IMR-90 (cell line): ENCODE data around the gene CMTM8. TPM values are rescaled to one million over a fixed set of nuclear protein-coding genes. Genes with fewer than 3 reads are reported as not detected.

Source experiments
- ATAC-seq: fragments of 200-7000 bp; cut with Tn5 transposase; 2 replicates; pipeline ENCODE4 v1.9.1; 2020; ENCODE audit warnings: low read depth, mild to moderate bottlenecking, moderate library complexity
- BruUV-seq: library from RNA; stranded (reverse); fragments of 400-500 nt; replicated peaks from 2 replicates; lab custom pipeline; 2021; lab: Mats Ljungman, UMichigan
- CTCF ChIA-PET: fragments of 300-600 bp; formaldehyde crosslinking; extraction: SDS; loops from one replicate; lab custom pipeline; 2021; ENCODE audit warnings: antibody characterized with exemption; lab: Yijun Ruan, JAX
- POLR2A ChIA-PET: fragments of 300-600 bp; sonication (Branson Sonifier 250); formaldehyde crosslinking; loops from one replicate; lab custom pipeline; 2022; ENCODE audit warnings: antibody characterized with exemption; ENCODE audit not compliant: unreplicated experiment; lab: Charles Lee
- DNase-seq: peaks from one replicate; pipeline ENCODE4 v3.0.0; 2013
- H2AFZ ChIP-seq: replicated peaks from 2 replicates; pipeline ENCODE3; 2013; ENCODE audit warnings: low read length, mild to moderate bottlenecking; ENCODE audit not compliant: poor library complexity
- H2AK5ac ChIP-seq: 2 replicates; pipeline ENCODE4 v1.6.1; 2013; ENCODE audit warnings: low read depth, low read length, inconsistent platforms
- H2AK9ac ChIP-seq: replicated peaks from 2 replicates; pipeline ENCODE3; 2013; ENCODE audit warnings: mild to moderate bottlenecking, low read depth, low read length, moderate library complexity; ENCODE audit not compliant: poor library complexity
- H2BK120ac ChIP-seq: 2 replicates; pipeline ENCODE4 v1.6.1; 2013; ENCODE audit warnings: low read depth, low read length, inconsistent platforms
- H2BK15ac ChIP-seq: 3 replicates; pipeline ENCODE4 v1.6.1; 2013; ENCODE audit warnings: low read depth, low read length, inconsistent platforms
- H2BK20ac ChIP-seq: 2 replicates; pipeline ENCODE4 v1.6.1; 2013; ENCODE audit warnings: low read depth, mild to moderate bottlenecking, inconsistent platforms, low read length, moderate library complexity
- H2BK5ac ChIP-seq: 2 replicates; pipeline ENCODE4 v1.6.1; 2013; ENCODE audit warnings: mild to moderate bottlenecking, low read depth, low read length, inconsistent platforms; ENCODE audit not compliant: poor library complexity, severe bottlenecking
- H3K14ac ChIP-seq: replicated peaks from 2 replicates; pipeline ENCODE4 v1.6.1; 2013; ENCODE audit warnings: low read depth, low read length, inconsistent platforms
- H3K18ac ChIP-seq: 2 replicates; pipeline ENCODE4 v1.6.1; 2013; ENCODE audit warnings: low read depth, low read length, control low read depth
- H3K23ac ChIP-seq: 2 replicates; pipeline ENCODE4 v1.6.1; 2013; ENCODE audit warnings: low read depth, low read length, inconsistent platforms
- H3K27ac ChIP-seq: 2 replicates; pipeline ENCODE4 v1.5.1; 2013; ENCODE audit warnings: mild to moderate bottlenecking, control low read depth, low read length; ENCODE audit not compliant: insufficient read depth
- H3K27me3 ChIP-seq: 2 replicates; pipeline ENCODE4 v1.6.1; 2013; ENCODE audit warnings: low read length; ENCODE audit not compliant: control insufficient read depth, insufficient read depth
- H3K36me3 ChIP-seq: 2 replicates; pipeline ENCODE4 v1.6.1; 2013; ENCODE audit warnings: low read length, mixed read lengths; ENCODE audit not compliant: control insufficient read depth, insufficient read depth
- H3K4ac ChIP-seq: 2 replicates; pipeline ENCODE4 v1.6.1; 2013; ENCODE audit warnings: low read depth, low read length, inconsistent platforms
- H3K4me1 ChIP-seq: 2 replicates; pipeline ENCODE4 v1.6.1; 2013; ENCODE audit warnings: low read length, mixed read lengths; ENCODE audit not compliant: control insufficient read depth, insufficient read depth
- H3K4me2 ChIP-seq: 2 replicates; pipeline ENCODE4 v1.6.1; 2013; ENCODE audit warnings: low read depth, mild to moderate bottlenecking, control low read depth, low read length, moderate library complexity
- H3K4me3 ChIP-seq: 2 replicates; pipeline ENCODE4 v1.5.1; 2013; ENCODE audit warnings: low read depth, mild to moderate bottlenecking, control low read depth, low read length, moderate library complexity; ENCODE audit not compliant: insufficient read depth
- H3K56ac ChIP-seq: 2 replicates; pipeline ENCODE4 v1.6.1; 2013; ENCODE audit warnings: low read length, inconsistent platforms; ENCODE audit not compliant: insufficient read depth; ENCODE audit errors: extremely low read depth
- H3K79me1 ChIP-seq, 2 experiments: 2 replicates each; pipeline ENCODE4 v1.6.1; 2013; ENCODE audit warnings: low read length in 2 of 2, inconsistent platforms in 1 of 2, low read depth in 1 of 2
- H3K9ac ChIP-seq: 2 replicates; pipeline ENCODE4 v1.6.1; 2013; ENCODE audit warnings: low read depth, low read length, control low read depth
- H3K9me1 ChIP-seq: 2 replicates; pipeline ENCODE4 v1.6.1; 2013; ENCODE audit warnings: low read length, inconsistent platforms; ENCODE audit not compliant: insufficient read depth
- H3K9me3 ChIP-seq: 2 replicates; pipeline ENCODE4 v1.6.1; 2013; ENCODE audit warnings: low read length; ENCODE audit not compliant: control insufficient read depth, insufficient read depth
- H4K20me1 ChIP-seq: 2 replicates; pipeline ENCODE4 v1.6.1; 2013; ENCODE audit warnings: low read length, inconsistent platforms; ENCODE audit not compliant: insufficient read depth
- H4K5ac ChIP-seq: 2 replicates; pipeline ENCODE4 v1.6.1; 2013; ENCODE audit warnings: mild to moderate bottlenecking, low read depth, low read length, control low read depth
- H4K8ac ChIP-seq, 2 experiments: 2 replicates each; pipeline ENCODE4 v1.6.1; 2013; ENCODE audit warnings: low read depth in 2 of 2, low read length in 2 of 2, control low read depth in 1 of 2, inconsistent platforms in 1 of 2
- H4K91ac ChIP-seq: 2 replicates; pipeline ENCODE4 v1.6.1; 2013; ENCODE audit warnings: low read depth, low read length, inconsistent platforms; ENCODE audit not compliant: insufficient read depth
- MXI1 ChIP-seq: IDR thresholded peaks from 2 replicates; pipeline ENCODE4 v1.6.1; 2012; ENCODE audit warnings: low read depth, mild to moderate bottlenecking, low read length, moderate library complexity, borderline replicate concordance
- WGBS, 2 experiments: methylation state at CpG; one replicate each; pipeline versions ENCODE4 v1.1.5 to v1.1.7; 2013; ENCODE audit warnings: missing lambda C conversion rate in 2 of 2; ENCODE audit not compliant: insufficient read length in 1 of 2; ENCODE audit errors: extremely low coverage in 2 of 2; 5-methylcytosine and 5-hydroxymethylcytosine counted together
- dilution Hi-C: fragments of 300-500 bp; cut with HindIII; formaldehyde crosslinking; loops from one replicate; pipeline ENCODE4 v1.14.3; 2018; ENCODE audit warnings: low sequenced_read_pairs; ENCODE audit not compliant: unreplicated experiment
- in situ Hi-C: fragments of 300-500 bp; cut with MboI; formaldehyde crosslinking; loops from 3 replicates; pipeline ENCODE4 v1.14.3; 2019; ENCODE audit warnings: low sequenced_read_pairs, inconsistent platforms, mixed read lengths
- intact Hi-C: fragments of 100-400 bp; cut with micrococcal nuclease; formaldehyde crosslinking; loops from 2 replicates; pipeline ENCODE4 v1.10.0; 2022
- microRNA-seq, 2 experiments: library from miRNA; stranded (forward) in 1 of 2; unstranded in 1 of 2; fragments of 10-50 nt in 1 of 2; fragments of <30 nt in 1 of 2; gene quantifications in 1 of 2; microRNA quantifications in 1 of 2; one replicate each; pipeline versions ENCODE3 to v1.1.0; 2013 to 2020; ENCODE audit not compliant: insufficient read depth in 1 of 2, insufficient read length in 1 of 2, unreplicated experiment in 1 of 2
- polyA plus RNA-seq, 3 experiments: library from polyadenylated mRNA; depleted of rRNA; stranded (reverse); fragments of >200 nt; gene quantifications; 2 replicates each; pipeline ENCODE4 v1.2.3, GENCODE V29; 2012; ENCODE audit warnings: low replicate concordance in 1 of 3
- small RNA-seq, 5 experiments: library from RNA; depleted of rRNA; stranded (forward); fragments of <200 nt; gene quantifications; one replicate each; pipeline ENCODE3, GENCODE V24; 2012
- total RNA-seq: library from RNA; depleted of rRNA; stranded (reverse); fragments of >200 nt; gene quantifications from 2 replicates; pipeline ENCODE4 v1.2.3, GENCODE V29; 2012; rRNA removed

The CMTM8 gene
- total and polyA plus RNA-seq, 2 of the 4 experiments (the other 2 are of a cell fraction) = 0.15 TPM; not detected in 1

- TF ChIP-seq MXI1 = no peak
Measured at GRCh38 chr3:32414522-32415202, 176.2 kb downstream of the CMTM8 start (continued).

- no peaks in the 10 kb centered on the region for H3K27me3 ChIP-seq
- H3K4me2 ChIP-seq = no peak overlapping the region
- peak overlapping the region; percentile 53 for H2BK5ac ChIP-seq
- no peak for ATAC-seq
- no peak overlapping the region for H3K9ac ChIP-seq
- H3K4me3 ChIP-seq = no peak overlapping the region
- H3K36me3 ChIP-seq = no peaks in the 10 kb centered on the region
- intact Hi-C loops (no loop called here), dilution Hi-C loops (no loop called here), in situ Hi-C loops (no loop called here)
- no peak overlapping the region for H3K56ac ChIP-seq
- peak overlapping the region; percentile 45 for H2AFZ ChIP-seq
- peak overlapping the region; percentile 59 for H2BK120ac ChIP-seq
- H3K14ac ChIP-seq = peak overlapping the region; percentile 65; the same call in 1 of the 2 replicates
- peak overlapping the region; percentile 49; the same call in 2 of the 3 replicates for H2BK15ac ChIP-seq
- H4K20me1 ChIP-seq = peaks cover 13% of the 10 kb centered on the region; the same call in 1 of the 2 replicates
- H2AK5ac ChIP-seq = peak overlapping the region; percentile 65; the same call in 1 of the 2 replicates
- H3K23ac ChIP-seq = peak overlapping the region; percentile 4; the same call in 1 of the 2 replicates
- DNase-seq = no peak
- H4K91ac ChIP-seq = peak overlapping the region; percentile 53; the same call in 1 of the 2 replicates
- BruUV-seq = no TSS peak
- H4K8ac ChIP-seq = peak overlapping the region in 1 of 2 experiments; percentile 37; a peak in 2 of 4 replicates
- peak overlapping the region; percentile 73; the same call in 1 of the 2 replicates for H2BK20ac ChIP-seq
- H2AK9ac ChIP-seq = no peak overlapping the region
- H3K4me1 ChIP-seq = peaks cover 16% of the 10 kb centered on the region
- CTCF ChIA-PET = interaction anchor here (0.6 kb wide), 1 partner anchor 39 kb away, joined by 4 read pairs; no protein-coding TSS in a partner anchor
- peak overlapping the region; percentile 18; the same call in 1 of the 2 replicates for H3K4ac ChIP-seq
- peaks cover 22% of the 10 kb centered on the region for H3K9me1 ChIP-seq
- peaks cover 16 to 62% of the 10 kb centered on the region in 2 experiments; a peak in 3 of 4 replicates for H3K79me1 ChIP-seq
- peak overlapping the region; percentile 85; the same call in 1 of the 2 replicates for H3K18ac ChIP-seq
- H4K5ac ChIP-seq = peak overlapping the region; percentile 48; the same call in 1 of the 2 replicates
- POLR2A ChIA-PET = no interaction called here
- H3K9me3 ChIP-seq = no peaks in the 10 kb centered on the region
- TF ChIP-seq MXI1 = no peak
- WGBS, 2 experiments = 100% methylated on average over 1 of the region's 2 CpGs; no CpG with 5 or more reads in 1 of the 2 experiments
- no peak overlapping the region for H3K27ac ChIP-seq
Measured at GRCh38 chr3:32419742-32420125, 181.3 kb downstream of the CMTM8 start.

Small RNAs within 50 kb of the gene (microRNA-seq; reads per million reads assigned to microRNA genes)
- gene AC097639.2 (ENCODE audit: insufficient read depth, insufficient read length) = not detected

Small RNAs within 50 kb of the gene (small RNA-seq; reads per million reads assigned to genes)
- gene AC097639.2 = 0 reads per million in 5 experiments

Other genes with a start within 250 kb of the CMTM8 start
- gene GPD1L, start 132.1 kb upstream of the CMTM8 start, total RNA-seq = 7.9 and 9.4 TPM in 2 replicates
- 3.1 and 3.9 TPM in 2 replicates for gene GPD1L, start 132.1 kb upstream of the CMTM8 start, polyA plus RNA-seq (2012; rRNA removed)
- gene CMTM7, start 153.2 kb downstream of the CMTM8 start, total RNA-seq = 3.4 and 3.9 TPM in 2 replicates
- 31.4 and 33.7 TPM in 2 replicates for gene CMTM7, start 153.2 kb downstream of the CMTM8 start, polyA plus RNA-seq (2012; rRNA removed)